Measurements from ENCODE around the gene ZNF524.

GRCh38 chr19:55581823-55582223 is 18.3 kb upstream of the ZNF524 start:
- TF ChIP-seq CTCF (IDR thresholded peaks at IDR 0.05; ENCODE audit: low read depth, low read length): no peak
- no peak for TF ChIP-seq EZH2phosphoT487 (IDR thresholded peaks at IDR 0.05; ENCODE audit: low read depth)

All from OCI-LY3 (cell line).